A549 (cell line): Measurements from ENCODE around the gene CHCHD5.

Experiments
- CTCF ChIP-seq: fragments of >200 bp; sonication (Bioruptor Twin); formaldehyde crosslinking; IDR thresholded peaks from 3 replicates; pipeline ENCODE4 v1.5.1; 2016
- ESRRA ChIP-seq: fragments of 150-350 bp; IDR thresholded peaks from 2 replicates; pipeline ENCODE4 v1.6.1; 2014; ENCODE audit warnings: mild to moderate bottlenecking, low read length, borderline replicate concordance
- HMGXB4 ChIP-seq: fragments of 250-450 bp; sonication (Bioruptor Pico); IDR thresholded peaks from 2 replicates; pipeline ENCODE4 v1.5.0; 2021; ENCODE audit warnings: mild to moderate bottlenecking, moderate library complexity, borderline replicate concordance
- KDM5A ChIP-seq: fragments of 200-600 bp; sonication (generic); IDR thresholded peaks from 2 replicates; pipeline ENCODE4 v1.6.1; 2016; ENCODE audit warnings: antibody characterized with exemption, mild to moderate bottlenecking
- MYC ChIP-seq: IDR thresholded peaks from 2 replicates; pipeline ENCODE4 v1.6.1; 2012; ENCODE audit warnings: mild to moderate bottlenecking, inconsistent platforms, low read length, improper control_type of control experiment, borderline replicate concordance
- POLR2A ChIP-seq: IDR thresholded peaks from 2 replicates; pipeline ENCODE4 v1.6.1; 2012; ENCODE audit warnings: mild to moderate bottlenecking, low read length
- RAD21 ChIP-seq, 2 experiments: fragments of >200 bp in 1 of 2; sonication (Bioruptor Twin) in 1 of 2; formaldehyde crosslinking in 1 of 2; IDR thresholded peaks in 1 of 2; conservative IDR thresholded peaks in 1 of 2; 2 replicates in 1 of 2; 3 replicates in 1 of 2; pipeline ENCODE4 v1.6.1; 2012 to 2018; ENCODE audit warnings: inconsistent platforms in 1 of 2
- RARB ChIP-seq: fragments of 250-450 bp; sonication (Bioruptor Pico); IDR thresholded peaks from 2 replicates; pipeline ENCODE4 v1.8.0; 2021; ENCODE audit warnings: mild to moderate bottlenecking, moderate library complexity
- REST ChIP-seq: fragments of 200-600 bp; sonication (generic); IDR thresholded peaks from 2 replicates; pipeline ENCODE4 v1.6.1; 2016; ENCODE audit warnings: antibody characterized with exemption, mild to moderate bottlenecking, moderate library complexity
- RNF2 ChIP-seq: fragments of 200-600 bp; sonication (generic); IDR thresholded peaks from 2 replicates; pipeline ENCODE4 v1.6.1; 2016; ENCODE audit warnings: low read depth, mild to moderate bottlenecking, antibody characterized with exemption, moderate library complexity, borderline replicate concordance

GRCh38 chr2:112614201-112614840, 29.9 kb downstream of the CHCHD5 start:
- TF ChIP-seq ESRRA (no peak), CTCF (no peak), POLR2A (no peak), RNF2 (no peak), MYC (no peak), RARB (CRISPR knock-in tag) (no peak), RAD21 (conservative IDR thresholded peaks at IDR 0.05 in 1 of 2, IDR thresholded peaks at IDR 0.05 in 1 of 2) (no peak), REST (no peak), HMGXB4 (CRISPR knock-in tag) (no peak), KDM5A (no peak)
